Activated naive CD8-positive, alpha-beta T cell treated with anti-CD3 and anti-CD28 coated beads for 36 hours (primary cell): Measurements from ENCODE around the gene ARL8B. TPM values are rescaled to one million over a fixed set of nuclear protein-coding genes. Genes with fewer than 3 reads are reported as not detected.
"Not testable (repeated sequence)": the region's sequence is repeated elsewhere in the genome, so short reads cannot be mapped to it uniquely, and the experiment has no call there.

Source experiments
- DNase-seq: peaks from one replicate; pipeline ENCODE4 v3.0.0; 2021
- H3K27ac Mint-ChIP-seq: one replicate; pipeline ENCODE4 v1.8.0; 2022; ENCODE audit warnings: mild to moderate bottlenecking, moderate library complexity, mixed read lengths
- H3K27me3 Mint-ChIP-seq: one replicate; pipeline ENCODE4 v1.8.0; 2022; ENCODE audit warnings: mild to moderate bottlenecking, mixed read lengths
- H3K36me3 Mint-ChIP-seq: one replicate; pipeline ENCODE4 v1.8.0; 2021; ENCODE audit warnings: mild to moderate bottlenecking, mixed read lengths
- H3K4me1 Mint-ChIP-seq: one replicate; pipeline ENCODE4 v1.8.0; 2021; ENCODE audit warnings: mixed read lengths
- H3K4me3 Mint-ChIP-seq: one replicate; pipeline ENCODE4 v1.8.0; 2022; ENCODE audit warnings: mild to moderate bottlenecking, moderate library complexity, mixed read lengths
- H3K9me3 Mint-ChIP-seq: one replicate; pipeline ENCODE4 v1.8.0; 2022; ENCODE audit warnings: mixed read lengths
- total RNA-seq, 2 experiments: library from RNA; stranded (reverse); gene quantifications; one replicate each; pipeline ENCODE4 v1.2.3, GENCODE V29; 2021

Gene ARL8B
- 10 to 100 TPM; 52.7 to 56.3 TPM for total RNA-seq

DNA sequence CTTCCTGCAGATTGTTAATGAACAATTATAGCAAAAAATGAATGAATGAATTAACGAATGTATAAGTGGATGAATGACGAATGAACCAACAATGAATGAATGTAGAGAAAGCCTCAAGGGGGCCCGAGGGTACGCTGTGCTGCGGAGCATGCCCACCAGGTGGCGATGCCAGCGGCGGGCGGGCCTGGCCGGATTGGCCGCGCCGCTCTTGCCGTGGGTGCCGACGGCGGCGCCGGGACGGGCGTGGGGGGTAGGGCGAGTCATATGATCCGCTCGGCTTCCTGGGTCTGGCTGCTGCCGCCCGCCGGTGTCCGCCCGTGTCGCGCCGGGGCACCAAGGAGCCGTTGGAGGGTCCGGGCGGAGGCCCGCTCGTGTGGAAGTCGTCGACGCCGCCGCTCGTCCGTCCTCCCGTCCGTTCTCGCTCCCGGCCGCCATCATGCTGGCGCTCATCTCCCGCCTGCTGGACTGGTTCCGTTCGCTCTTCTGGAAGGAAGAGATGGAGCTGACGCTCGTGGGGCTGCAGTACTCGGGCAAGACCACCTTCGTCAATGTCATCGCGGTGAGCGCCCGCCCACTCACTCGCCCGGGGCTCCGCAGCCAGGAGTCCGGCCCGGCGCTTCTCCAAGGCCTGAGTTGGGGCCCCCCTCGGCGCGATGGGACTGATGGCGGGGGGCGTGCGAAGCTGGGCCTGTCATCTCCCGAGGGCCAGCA lies at the start of gene ARL8B:
Gene ARL8B, plus strand, starts transcription at position 263 of the 711 bp plus-strand sequence. Its CDS starts 174 bp downstream, at position 437.
- peaks cover 39% of the 10 kb centered on the region for H3K4me1 Mint-ChIP-seq

DNA sequence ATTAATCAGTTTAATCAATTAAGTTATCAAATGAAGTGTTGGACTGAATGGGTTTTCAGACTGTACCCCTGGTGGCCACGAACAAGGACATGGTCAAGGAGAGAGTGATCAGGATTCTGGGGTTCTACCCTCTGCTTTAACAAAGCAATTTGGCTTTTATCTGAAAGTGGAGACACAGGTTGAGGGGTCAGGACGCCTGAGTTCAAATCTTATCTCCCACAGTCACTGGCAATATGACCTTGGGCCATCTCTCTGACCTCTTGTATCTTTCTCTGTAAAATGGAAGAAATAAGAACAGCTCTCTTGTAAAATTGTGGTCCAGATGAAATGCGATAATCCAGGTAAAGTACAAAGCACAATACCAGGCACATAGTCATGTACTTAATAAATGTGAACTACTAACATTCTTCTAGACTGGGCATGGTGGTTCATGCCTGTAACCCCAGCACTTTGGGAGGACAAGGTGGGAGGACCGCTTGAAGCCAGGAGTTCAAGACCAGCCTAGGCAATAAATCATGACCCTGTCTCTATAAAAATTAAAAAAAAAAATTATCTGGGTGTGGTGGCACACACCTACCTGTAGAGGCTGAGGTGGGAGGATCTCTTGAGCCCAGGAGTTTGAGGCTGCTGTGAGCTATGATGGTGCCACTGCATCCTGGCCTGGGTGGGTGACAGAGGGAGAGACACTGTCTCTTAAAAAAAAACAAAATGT lies 48.6 kb upstream of the ARL8B start:
- DNase-seq, result no peak
- Mint-ChIP-seq H3K9me3 (no peaks in the 10 kb centered on the region), H3K4me1 (no peaks in the 10 kb centered on the region), H3K36me3 (no peaks in the 10 kb centered on the region), H3K27me3 (peaks cover 8% of the 10 kb centered on the region), H3K4me3 (no peak overlapping the region), H3K27ac (no peak overlapping the region)

More for the DNA sequence above, at the start of gene ARL8B:
- DNase-seq, result peak; percentile 95
- H3K27ac Mint-ChIP-seq, result peak within 1 kb of the TSS; percentile 95
- H3K36me3 Mint-ChIP-seq, result peaks cover 6% of the 10 kb centered on the region
- no peaks in the 10 kb centered on the region for H3K27me3 Mint-ChIP-seq
- H3K9me3 Mint-ChIP-seq, result no peaks in the 10 kb centered on the region
- peak within 1 kb of the TSS; percentile 96 for H3K4me3 Mint-ChIP-seq

DNA sequence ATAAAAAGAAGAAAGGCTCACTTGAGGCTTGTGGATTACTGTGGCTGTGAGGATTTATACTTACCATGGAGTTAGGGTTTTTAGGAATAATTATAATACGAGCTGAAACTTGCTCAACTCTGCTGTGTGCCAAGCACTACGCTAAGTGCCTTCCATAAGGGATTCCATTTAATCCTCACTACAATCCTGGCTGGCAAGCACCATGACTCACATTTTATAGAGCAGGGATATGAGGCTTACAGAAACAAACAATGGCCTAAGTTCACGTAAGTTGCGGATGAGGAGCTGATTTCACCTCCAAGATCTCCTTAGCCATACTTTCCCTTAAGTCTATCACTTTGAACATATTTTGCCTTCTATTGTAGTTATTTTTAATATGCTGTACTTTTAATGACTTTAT lies 43.9 kb upstream of the ARL8B start:
- H3K4me3 Mint-ChIP-seq, result no peak overlapping the region
- no peak for DNase-seq
- H3K27ac Mint-ChIP-seq, result no peak overlapping the region
- H3K27me3 Mint-ChIP-seq, result peaks cover 6% of the 10 kb centered on the region
- no peaks in the 10 kb centered on the region for H3K36me3 Mint-ChIP-seq
- H3K4me1 Mint-ChIP-seq, result no peaks in the 10 kb centered on the region
- H3K9me3 Mint-ChIP-seq, result no peaks in the 10 kb centered on the region

DNA sequence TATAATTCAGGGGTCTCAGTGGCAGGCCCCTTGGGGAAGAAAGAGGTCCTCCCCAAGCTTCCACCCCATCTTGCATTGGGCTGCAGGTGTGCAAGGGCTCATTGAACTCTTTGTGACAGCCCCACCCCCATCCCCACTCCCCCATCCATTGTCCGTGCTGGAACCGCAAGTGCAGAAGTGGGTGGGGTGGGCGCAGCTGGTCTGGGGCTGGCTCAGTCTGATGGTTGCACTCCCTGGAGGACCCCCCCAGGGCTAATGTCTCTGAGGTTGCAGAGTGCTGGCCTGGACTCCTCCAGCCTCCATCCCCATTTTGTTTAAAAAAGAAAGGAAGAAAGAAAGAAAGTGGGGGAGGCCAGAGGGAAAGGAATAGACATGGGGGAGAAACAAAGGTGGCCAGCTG lies 42.3 kb upstream of the ARL8B start:
- no peaks in the 10 kb centered on the region for H3K4me1 Mint-ChIP-seq
- no peaks in the 10 kb centered on the region for H3K36me3 Mint-ChIP-seq
- H3K27ac Mint-ChIP-seq, result no peak overlapping the region
- DNase-seq, result no peak
- peaks cover 6% of the 10 kb centered on the region for H3K27me3 Mint-ChIP-seq
- H3K4me3 Mint-ChIP-seq, result no peak overlapping the region
- H3K9me3 Mint-ChIP-seq, result no peaks in the 10 kb centered on the region

DNA sequence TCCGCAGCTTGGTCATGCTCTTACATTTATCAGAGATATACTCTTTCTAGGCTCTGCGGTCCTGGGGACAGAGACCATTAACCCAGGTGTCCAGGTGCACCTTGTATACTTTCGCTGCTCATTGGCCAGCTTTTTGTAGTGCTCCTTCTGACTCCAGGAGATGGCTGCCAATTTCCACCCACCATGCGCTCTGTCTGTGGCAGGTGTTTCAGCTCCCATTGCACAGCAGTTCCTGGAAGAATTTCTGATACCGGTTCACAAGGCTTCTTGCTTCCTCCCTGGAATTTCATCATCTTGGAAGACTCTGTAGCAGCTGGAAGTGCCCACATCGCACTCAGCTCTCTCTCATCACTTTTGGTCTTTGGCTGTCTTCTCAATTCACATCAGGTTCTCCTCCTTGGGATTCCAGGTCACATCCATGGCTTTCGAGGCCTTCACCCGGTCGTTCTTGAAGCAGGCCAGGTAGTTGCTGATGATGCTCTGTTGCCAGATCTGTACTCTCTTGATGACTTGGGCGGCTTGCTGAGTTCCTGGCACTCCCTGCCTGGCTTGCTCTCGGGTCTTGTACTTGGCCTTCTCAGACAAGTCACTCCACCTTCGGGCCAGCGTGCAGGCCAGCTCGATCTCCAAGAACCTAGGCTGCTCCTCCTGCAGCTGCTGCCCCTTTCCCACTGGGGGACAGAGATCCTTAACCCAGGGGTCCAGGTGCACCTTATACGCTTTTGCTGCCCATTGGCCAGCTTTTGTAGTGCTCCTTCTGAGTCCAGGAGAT lies 41.1 kb upstream of the ARL8B start:
- DNase-seq, result no peak
- Mint-ChIP-seq H3K27ac (no peak overlapping the region), H3K4me3 (no peak overlapping the region)

DNA sequence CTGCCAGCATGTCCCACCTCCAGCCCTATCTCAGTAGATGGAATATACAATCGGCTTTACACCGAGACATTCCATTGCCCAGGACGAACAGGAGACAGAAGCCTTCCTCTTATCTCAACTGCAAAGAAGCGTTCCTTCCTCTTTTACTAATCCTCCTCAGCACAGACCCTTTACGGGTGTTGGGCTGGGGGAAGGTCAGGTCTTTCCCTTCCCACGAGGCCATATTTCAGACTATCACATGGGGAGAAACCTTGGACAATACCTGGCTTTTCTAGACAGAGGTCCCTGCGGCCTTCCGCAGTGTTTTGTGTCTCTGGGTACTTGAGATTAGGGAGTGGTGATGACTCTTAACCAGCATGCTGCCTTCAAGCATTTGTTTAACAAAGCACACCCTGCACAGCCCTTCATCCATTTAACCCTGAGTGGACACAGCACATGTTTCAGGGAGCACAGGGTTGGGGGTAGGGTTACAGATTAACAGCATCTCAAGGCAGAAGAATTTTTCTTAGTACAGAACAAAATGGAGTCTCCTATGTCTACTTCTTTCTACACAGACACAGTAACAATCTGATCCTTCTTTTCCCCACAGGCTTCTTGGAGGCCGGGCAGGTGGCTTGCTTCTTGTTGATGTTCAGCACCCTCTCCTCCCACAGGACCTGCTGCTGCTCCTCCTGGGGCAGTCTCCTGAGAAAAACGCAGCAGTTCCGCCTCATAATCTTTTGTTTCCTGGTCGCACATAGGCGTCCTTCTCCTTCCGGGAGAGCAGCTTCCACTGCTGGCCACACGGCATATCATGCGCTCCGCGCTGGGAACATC lies 39.9 kb upstream of the ARL8B start:
- not testable (repeated sequence) for H3K36me3 Mint-ChIP-seq, H3K4me3 Mint-ChIP-seq, H3K4me1 Mint-ChIP-seq, H3K27me3 Mint-ChIP-seq, DNase-seq, H3K27ac Mint-ChIP-seq, H3K9me3 Mint-ChIP-seq

More for the DNA sequence above, 41.1 kb upstream of the ARL8B start:
- peaks cover 3% of the 10 kb centered on the region for H3K27me3 Mint-ChIP-seq
- H3K4me1 Mint-ChIP-seq, result no peaks in the 10 kb centered on the region
- no peaks in the 10 kb centered on the region for H3K36me3 Mint-ChIP-seq
- H3K9me3 Mint-ChIP-seq, result no peaks in the 10 kb centered on the region

DNA sequence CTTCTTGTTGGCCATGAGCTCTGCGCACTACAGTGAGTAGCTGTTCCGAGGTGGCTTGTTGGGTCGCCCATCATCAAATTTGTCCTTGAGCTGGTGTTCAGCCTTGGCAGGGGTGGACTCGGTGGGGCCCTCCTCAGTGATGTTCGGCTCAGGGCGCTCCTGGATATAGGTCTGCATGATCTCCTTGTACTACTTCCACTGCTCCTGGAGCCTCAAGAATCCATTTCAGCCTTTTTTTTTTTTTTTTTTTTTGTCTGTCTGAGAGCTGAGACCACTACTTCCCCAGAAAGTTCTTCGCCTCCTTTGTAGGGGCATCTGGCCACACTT lies 39.3 kb upstream of the ARL8B start:
- DNase-seq, result no peak
- Mint-ChIP-seq H3K4me1 (no peaks in the 10 kb centered on the region), H3K27me3 (peaks cover 3% of the 10 kb centered on the region), H3K4me3 (no peak overlapping the region), H3K36me3 (no peaks in the 10 kb centered on the region), H3K27ac (no peak overlapping the region), H3K9me3 (no peaks in the 10 kb centered on the region)

DNA sequence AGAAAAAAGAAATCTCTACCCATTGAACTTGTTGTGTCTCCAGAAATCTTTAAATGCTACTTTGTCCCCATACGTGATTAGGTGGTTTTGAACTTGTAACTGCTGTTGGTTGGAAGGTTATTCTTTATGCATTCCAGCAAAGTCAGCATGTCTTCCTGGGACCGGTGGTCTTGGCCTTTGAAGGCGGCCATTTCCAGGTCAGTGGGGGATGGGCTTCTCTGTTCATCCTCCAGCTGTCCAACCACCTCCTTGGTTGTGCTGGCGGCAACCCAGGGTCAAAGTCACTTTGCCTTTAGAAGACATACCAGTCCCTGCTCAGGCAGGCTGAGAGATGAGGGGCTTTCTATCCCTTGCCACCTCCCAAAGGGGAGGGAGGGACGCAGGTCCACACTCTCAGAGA lies 37.9 kb upstream of the ARL8B start:
- Mint-ChIP-seq H3K4me3 (no peak overlapping the region), H3K27me3 (peaks cover 3% of the 10 kb centered on the region), H3K4me1 (no peaks in the 10 kb centered on the region), H3K9me3 (no peaks in the 10 kb centered on the region), H3K36me3 (no peaks in the 10 kb centered on the region), H3K27ac (no peak overlapping the region)
- DNase-seq, result no peak

DNA sequence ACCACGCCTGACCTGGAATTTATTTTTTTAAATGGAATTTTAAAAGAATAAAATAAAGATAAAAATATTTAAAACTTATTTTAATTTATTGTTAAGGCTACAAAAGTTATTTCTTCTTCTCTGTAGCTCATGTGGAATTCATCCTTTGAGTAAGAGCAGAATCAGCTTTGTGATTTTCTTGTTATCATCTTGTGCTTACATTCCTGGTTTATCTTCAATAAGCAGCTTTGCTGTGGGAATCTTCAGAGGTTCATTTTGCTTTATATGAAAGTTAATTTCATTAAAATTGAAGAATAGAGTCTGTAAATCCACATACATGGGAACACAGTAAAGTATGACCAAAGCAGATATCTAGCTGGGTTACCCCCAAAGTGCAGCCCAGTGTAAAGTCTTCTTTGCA lies 35.4 kb upstream of the ARL8B start:
- no peaks in the 10 kb centered on the region for H3K36me3 Mint-ChIP-seq
- no peaks in the 10 kb centered on the region for H3K9me3 Mint-ChIP-seq
- H3K4me3 Mint-ChIP-seq, result no peak overlapping the region
- peaks cover 4% of the 10 kb centered on the region for H3K27me3 Mint-ChIP-seq
- DNase-seq, result no peak
- no peaks in the 10 kb centered on the region for H3K4me1 Mint-ChIP-seq
- no peak overlapping the region for H3K27ac Mint-ChIP-seq

DNA sequence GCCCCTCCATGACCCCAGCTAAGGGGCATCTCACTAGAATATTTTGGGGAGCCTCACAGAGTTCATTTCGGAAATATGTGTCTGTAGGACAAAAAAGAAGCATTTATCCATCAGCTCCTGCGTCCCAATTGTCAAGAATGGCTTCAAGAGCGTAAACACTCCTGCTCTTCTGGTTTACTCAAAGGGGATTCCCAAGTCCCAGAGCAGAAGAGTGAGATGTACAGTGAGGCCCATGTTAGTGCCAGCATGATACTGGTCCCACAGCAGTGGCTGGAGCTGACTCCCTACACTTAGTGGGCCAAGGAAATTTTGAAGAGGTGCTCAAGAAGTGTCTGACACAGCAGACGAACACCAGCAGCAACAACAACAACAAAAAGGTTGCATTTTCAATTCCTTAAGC lies 34.9 kb upstream of the ARL8B start:
- no peak for DNase-seq
- Mint-ChIP-seq H3K27ac (no peak overlapping the region), H3K36me3 (no peaks in the 10 kb centered on the region), H3K9me3 (no peaks in the 10 kb centered on the region), H3K27me3 (peaks cover 6% of the 10 kb centered on the region), H3K4me1 (no peaks in the 10 kb centered on the region), H3K4me3 (no peak overlapping the region)

DNA sequence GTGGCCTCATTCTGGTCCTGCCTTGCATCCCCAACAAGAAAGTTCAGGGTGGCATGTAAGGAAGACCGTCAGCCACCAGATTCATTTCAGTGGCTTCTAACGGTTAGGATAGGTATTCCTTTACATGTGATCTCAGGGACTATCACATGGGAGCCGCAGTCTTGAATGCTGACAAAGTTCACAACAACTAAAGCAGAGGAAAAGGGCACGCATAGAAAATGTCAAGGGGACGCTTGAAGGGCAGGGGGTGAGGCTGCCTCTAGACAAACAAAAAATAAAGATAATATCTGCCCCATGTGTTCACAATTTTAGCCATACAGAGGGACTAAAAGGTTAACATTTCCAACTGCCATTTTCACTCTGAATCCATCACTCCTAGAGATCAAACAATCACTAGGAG lies 31.9 kb upstream of the ARL8B start:
- no peak for DNase-seq
- H3K9me3 Mint-ChIP-seq, result no peaks in the 10 kb centered on the region
- H3K36me3 Mint-ChIP-seq, result no peaks in the 10 kb centered on the region
- no peak overlapping the region for H3K4me3 Mint-ChIP-seq
- peaks cover 22% of the 10 kb centered on the region for H3K27me3 Mint-ChIP-seq
- no peaks in the 10 kb centered on the region for H3K4me1 Mint-ChIP-seq
- no peak overlapping the region for H3K27ac Mint-ChIP-seq

DNA sequence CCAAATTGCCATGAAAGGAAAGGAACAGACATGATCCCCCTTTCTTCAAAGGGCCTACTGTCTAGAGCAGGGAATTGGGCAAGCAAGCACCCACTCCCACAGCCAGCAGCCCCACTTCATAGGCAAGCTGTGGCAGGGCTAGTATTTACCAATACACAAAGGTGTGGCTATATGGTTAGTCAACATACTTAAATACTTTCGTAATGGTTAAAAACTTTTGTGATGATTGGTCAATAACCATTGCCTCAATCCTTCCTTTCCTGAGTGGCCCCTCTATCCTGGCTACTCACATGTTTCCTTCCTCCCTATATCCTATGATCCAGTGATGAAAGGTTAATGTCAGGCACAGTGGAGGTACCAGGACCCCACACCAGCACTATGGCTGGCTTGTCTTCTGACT lies 30.1 kb upstream of the ARL8B start:
- H3K27me3 Mint-ChIP-seq, result peaks cover 40% of the 10 kb centered on the region
- no peak overlapping the region for H3K4me3 Mint-ChIP-seq
- no peak overlapping the region for H3K27ac Mint-ChIP-seq
- DNase-seq, result no peak
- no peaks in the 10 kb centered on the region for H3K36me3 Mint-ChIP-seq
- peaks cover 3% of the 10 kb centered on the region for H3K4me1 Mint-ChIP-seq
- H3K9me3 Mint-ChIP-seq, result no peaks in the 10 kb centered on the region

DNA sequence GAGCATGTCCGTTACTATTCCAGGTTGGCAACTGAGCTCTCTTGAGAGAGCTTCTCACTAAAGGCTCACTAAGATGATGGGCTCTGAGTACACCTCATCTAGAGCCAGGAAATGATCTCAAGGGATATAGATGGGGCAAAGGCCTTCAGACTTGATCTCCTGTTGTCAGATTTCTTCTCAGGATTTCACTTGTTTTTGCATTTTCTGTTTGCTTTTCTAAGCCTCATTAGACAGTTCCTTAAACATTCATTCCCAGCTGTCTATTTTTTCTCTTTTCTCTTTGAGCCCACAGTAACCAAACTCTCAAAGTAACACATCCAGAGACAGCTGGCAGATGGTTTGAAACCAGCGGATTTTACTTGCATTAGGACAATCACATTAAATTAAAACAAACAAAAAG lies 28.4 kb upstream of the ARL8B start:
- H3K27me3 Mint-ChIP-seq, result peaks cover 45% of the 10 kb centered on the region
- H3K4me3 Mint-ChIP-seq, result no peak overlapping the region
- no peaks in the 10 kb centered on the region for H3K9me3 Mint-ChIP-seq
- peaks cover 3% of the 10 kb centered on the region for H3K4me1 Mint-ChIP-seq
- H3K27ac Mint-ChIP-seq, result no peak overlapping the region
- no peaks in the 10 kb centered on the region for H3K36me3 Mint-ChIP-seq
- no peak for DNase-seq

DNA sequence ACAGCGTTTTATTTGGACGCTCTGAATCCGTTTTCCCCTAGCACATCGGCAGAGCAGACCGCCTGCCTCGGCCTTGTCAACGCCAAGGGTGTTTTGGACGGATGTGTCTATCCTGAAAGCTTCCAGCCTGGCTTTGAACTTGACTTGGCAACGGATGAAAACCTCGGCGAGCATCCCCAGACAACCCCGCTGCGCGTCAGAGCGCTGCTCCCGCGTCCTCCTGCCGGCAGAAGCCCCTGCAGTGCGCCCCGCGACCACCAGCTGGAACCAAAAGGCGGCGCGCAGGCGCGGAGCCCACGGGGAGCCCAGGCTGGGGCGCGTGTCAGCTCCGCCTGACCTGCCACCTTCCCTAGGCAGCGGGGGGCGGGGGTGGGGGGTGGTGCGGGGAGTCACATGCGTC lies 26.2 kb upstream of the ARL8B start:
- Mint-ChIP-seq H3K9me3 (no peaks in the 10 kb centered on the region), H3K27ac (no peak overlapping the region), H3K36me3 (no peaks in the 10 kb centered on the region), H3K4me1 (peaks cover 3% of the 10 kb centered on the region), H3K4me3 (peak overlapping the region; percentile 57), H3K27me3 (peaks cover 50% of the 10 kb centered on the region)
- DNase-seq, result peak; percentile 53
